ENCODE results near the gene SLC15A1. TPM values are rescaled to one million over a fixed set of nuclear protein-coding genes. Genes with fewer than 3 reads are reported as not detected.

Gene SLC15A1
- total RNA-seq, 1 experiment from 2014 or later: 2.6 TPM

DNA sequence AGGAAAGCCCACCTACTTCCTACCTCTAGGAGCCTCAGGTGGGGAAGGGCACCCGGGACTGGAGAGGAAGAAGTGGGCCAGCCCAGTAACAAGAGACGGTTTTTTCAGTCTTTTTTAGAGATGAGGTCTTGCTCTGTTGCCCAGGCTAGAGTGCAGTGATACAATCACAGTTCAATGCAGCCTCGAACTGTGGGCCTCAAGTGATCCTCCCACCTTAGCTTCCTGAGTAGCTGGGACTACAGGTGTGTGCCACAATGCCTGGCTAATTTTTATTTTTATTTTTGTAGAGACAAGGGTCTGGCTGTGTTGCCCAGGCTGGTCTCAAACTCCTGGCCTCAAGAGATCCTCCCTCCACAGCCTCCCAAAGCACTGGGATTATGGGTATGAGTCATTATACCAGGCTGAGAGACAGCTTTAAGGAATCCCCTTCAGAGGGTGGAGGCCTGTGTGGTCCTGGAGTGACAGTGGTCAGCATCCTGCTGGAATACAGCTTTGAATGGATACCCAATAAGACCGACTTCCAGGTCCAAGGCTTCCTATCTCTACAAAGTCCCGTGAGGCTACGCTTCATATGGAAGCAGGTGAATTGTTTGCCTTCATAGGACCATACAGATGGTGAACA, 63.0 kb downstream of the SLC15A1 start:
- no TSS peak for BruUV-seq (replicated peaks)
- Histone ChIP-seq H3K4me3 (replicated peaks in 1 of 2; ENCODE audit: low read depth in 1 of 2, low read length in 2 of 2) (no peak overlapping the region), H3K79me2 (ENCODE audit: insufficient read depth, low read length) (no peaks in the 10 kb centered on the region), H3K4me2 (ENCODE audit: low read length) (no peak overlapping the region), H3K27me3 (ENCODE audit: insufficient read depth, low read length) (no peaks in the 10 kb centered on the region), H3K36me3 (ENCODE audit: control insufficient read depth in 1 of 2, insufficient read depth in 2 of 2, low read length in 2 of 2) (no peaks in the 10 kb centered on the region), H3K27ac (ENCODE audit: low read depth, low read length) (no peak overlapping the region), H4K20me1 (ENCODE audit: insufficient read depth) (no peaks in the 10 kb centered on the region), H3K9me2 (ENCODE audit: insufficient read depth) (no peaks in the 10 kb centered on the region), H2AFZ (ENCODE audit: low read depth, low read length, poor library complexity, severe bottlenecking) (no peak overlapping the region), H3K9ac (ENCODE audit: low read length) (no peak overlapping the region), H3K4me1 (ENCODE audit: control insufficient read depth in 1 of 2, insufficient read depth in 2 of 2, low read length in 2 of 2) (no peaks in the 10 kb centered on the region), H3K9me3 (ENCODE audit: control insufficient read depth in 1 of 2, insufficient read depth in 1 of 2, low read depth in 1 of 2, low read length in 2 of 2) (no peaks in the 10 kb centered on the region)
- ChIA-PET RAD21 (ENCODE audit: low non-redundant PET in 1 of 2, low total read pairs in 2 of 2, uncharacterized antibody in 2 of 2, unreplicated experiment in 2 of 2) (no interaction called here), CTCF (no interaction called here), POLR2A (no interaction called here)
- no peak for DNase-seq (ENCODE audit: low read depth, low spot score)
- intact Hi-C loops (cut with micrococcal nuclease): no loop called here
- TF ChIP-seq, protein P1, sequence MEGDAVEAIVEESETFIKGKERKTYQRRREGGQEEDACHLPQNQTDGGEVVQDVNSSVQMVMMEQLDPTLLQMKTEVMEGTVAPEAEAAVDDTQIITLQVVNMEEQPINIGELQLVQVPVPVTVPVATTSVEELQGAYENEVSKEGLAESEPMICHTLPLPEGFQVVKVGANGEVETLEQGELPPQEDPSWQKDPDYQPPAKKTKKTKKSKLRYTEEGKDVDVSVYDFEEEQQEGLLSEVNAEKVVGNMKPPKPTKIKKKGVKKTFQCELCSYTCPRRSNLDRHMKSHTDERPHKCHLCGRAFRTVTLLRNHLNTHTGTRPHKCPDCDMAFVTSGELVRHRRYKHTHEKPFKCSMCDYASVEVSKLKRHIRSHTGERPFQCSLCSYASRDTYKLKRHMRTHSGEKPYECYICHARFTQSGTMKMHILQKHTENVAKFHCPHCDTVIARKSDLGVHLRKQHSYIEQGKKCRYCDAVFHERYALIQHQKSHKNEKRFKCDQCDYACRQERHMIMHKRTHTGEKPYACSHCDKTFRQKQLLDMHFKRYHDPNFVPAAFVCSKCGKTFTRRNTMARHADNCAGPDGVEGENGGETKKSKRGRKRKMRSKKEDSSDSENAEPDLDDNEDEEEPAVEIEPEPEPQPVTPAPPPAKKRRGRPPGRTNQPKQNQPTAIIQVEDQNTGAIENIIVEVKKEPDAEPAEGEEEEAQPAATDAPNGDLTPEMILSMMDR (IDR thresholded peaks at IDR 0.05 in 2 of 3, conservative IDR thresholded peaks at IDR 0.05 in 1 of 3; ENCODE audit: borderline replicate concordance in 1 of 3, insufficient read depth in 1 of 3, low read depth in 2 of 3, low read length in 2 of 3): no peak
- no peak for TF ChIP-seq CEBPB (IDR thresholded peaks at IDR 0.05; ENCODE audit: low read depth)
- no peak for TF ChIP-seq EGR1 (IDR thresholded peaks at IDR 0.05; ENCODE audit: low read depth)
- TF ChIP-seq, protein P2, sequence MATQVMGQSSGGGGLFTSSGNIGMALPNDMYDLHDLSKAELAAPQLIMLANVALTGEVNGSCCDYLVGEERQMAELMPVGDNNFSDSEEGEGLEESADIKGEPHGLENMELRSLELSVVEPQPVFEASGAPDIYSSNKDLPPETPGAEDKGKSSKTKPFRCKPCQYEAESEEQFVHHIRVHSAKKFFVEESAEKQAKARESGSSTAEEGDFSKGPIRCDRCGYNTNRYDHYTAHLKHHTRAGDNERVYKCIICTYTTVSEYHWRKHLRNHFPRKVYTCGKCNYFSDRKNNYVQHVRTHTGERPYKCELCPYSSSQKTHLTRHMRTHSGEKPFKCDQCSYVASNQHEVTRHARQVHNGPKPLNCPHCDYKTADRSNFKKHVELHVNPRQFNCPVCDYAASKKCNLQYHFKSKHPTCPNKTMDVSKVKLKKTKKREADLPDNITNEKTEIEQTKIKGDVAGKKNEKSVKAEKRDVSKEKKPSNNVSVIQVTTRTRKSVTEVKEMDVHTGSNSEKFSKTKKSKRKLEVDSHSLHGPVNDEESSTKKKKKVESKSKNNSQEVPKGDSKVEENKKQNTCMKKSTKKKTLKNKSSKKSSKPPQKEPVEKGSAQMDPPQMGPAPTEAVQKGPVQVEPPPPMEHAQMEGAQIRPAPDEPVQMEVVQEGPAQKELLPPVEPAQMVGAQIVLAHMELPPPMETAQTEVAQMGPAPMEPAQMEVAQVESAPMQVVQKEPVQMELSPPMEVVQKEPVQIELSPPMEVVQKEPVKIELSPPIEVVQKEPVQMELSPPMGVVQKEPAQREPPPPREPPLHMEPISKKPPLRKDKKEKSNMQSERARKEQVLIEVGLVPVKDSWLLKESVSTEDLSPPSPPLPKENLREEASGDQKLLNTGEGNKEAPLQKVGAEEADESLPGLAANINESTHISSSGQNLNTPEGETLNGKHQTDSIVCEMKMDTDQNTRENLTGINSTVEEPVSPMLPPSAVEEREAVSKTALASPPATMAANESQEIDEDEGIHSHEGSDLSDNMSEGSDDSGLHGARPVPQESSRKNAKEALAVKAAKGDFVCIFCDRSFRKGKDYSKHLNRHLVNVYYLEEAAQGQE (IDR thresholded peaks at IDR 0.05; ENCODE audit: low read depth): no peak
- TF ChIP-seq FOSL1 (IDR thresholded peaks at IDR 0.05; ENCODE audit: low read depth): no peak
- TF ChIP-seq SIN3A (IDR thresholded peaks at IDR 0.05; ENCODE audit: low read depth): no peak
- TF ChIP-seq CBX3 (IDR thresholded peaks at IDR 0.05; ENCODE audit: low read depth): no peak
- no peak for TF ChIP-seq EZH2phosphoT487 (IDR thresholded peaks at IDR 0.05; ENCODE audit: borderline replicate concordance)
- ATAC-seq: no peak

Measured in HCT116 (cell line).